Osteoblast (primary cell): ENCODE results near the gene KRTAP5-5. TPM values are rescaled to one million over a fixed set of nuclear protein-coding genes. Genes with fewer than 3 reads are reported as not detected.
"Not testable (repeated sequence)": the region's sequence is repeated elsewhere in the genome, so short reads cannot be mapped to it uniquely, and the experiment has no call there.

Source experiments
- DNase-seq: peaks from one replicate; pipeline ENCODE4 v3.0.0; 2011; ENCODE audit warnings: low spot score, mixed read lengths; ENCODE audit not compliant: insufficient read length; ENCODE audit errors: missing footprints
- H2AFZ ChIP-seq: 2 replicates; pipeline ENCODE4 v1.6.0; 2011; ENCODE audit warnings: mild to moderate bottlenecking, low read length
- H3K27ac ChIP-seq: 2 replicates; pipeline ENCODE4 v1.5.1; 2011; ENCODE audit warnings: mild to moderate bottlenecking, low read depth, low read length, moderate library complexity
- H3K27me3 ChIP-seq: 2 replicates; pipeline ENCODE4 v1.6.0; 2012; ENCODE audit warnings: mild to moderate bottlenecking, control low read depth, inconsistent platforms, low read length, moderate library complexity; ENCODE audit not compliant: insufficient read depth
- H3K36me3 ChIP-seq: 2 replicates; pipeline ENCODE4 v1.5.1; 2011; ENCODE audit warnings: mild to moderate bottlenecking, low read length, control low read depth, moderate library complexity; ENCODE audit not compliant: insufficient read depth
- H3K4me1 ChIP-seq: 2 replicates; pipeline ENCODE4 v1.5.1; 2011; ENCODE audit warnings: mild to moderate bottlenecking, low read length, control low read depth, moderate library complexity; ENCODE audit not compliant: insufficient read depth
- H3K4me2 ChIP-seq: 2 replicates; pipeline ENCODE4 v1.6.0; 2011; ENCODE audit warnings: mild to moderate bottlenecking, low read length; ENCODE audit not compliant: insufficient read depth
- H3K4me3 ChIP-seq: fragments of 200-600 bp; sonication (generic); 3 replicates; pipeline ENCODE4 v1.5.1; 2012; ENCODE audit warnings: mild to moderate bottlenecking, low read length, inconsistent platforms; ENCODE audit not compliant: insufficient read depth
- H3K79me2 ChIP-seq: 2 replicates; pipeline ENCODE4 v1.6.0; 2012; ENCODE audit warnings: mild to moderate bottlenecking, low read length, control low read depth, inconsistent platforms; ENCODE audit not compliant: insufficient read depth
- H3K9me3 ChIP-seq: 2 replicates; pipeline ENCODE4 v1.5.1; 2011; ENCODE audit warnings: low read depth, low read length, control low read depth
- H4K20me1 ChIP-seq: 2 replicates; pipeline ENCODE4 v1.6.0; 2012; ENCODE audit warnings: mild to moderate bottlenecking, low read length, control low read depth; ENCODE audit not compliant: insufficient read depth
- total RNA-seq: library from RNA; depleted of rRNA; stranded (reverse); fragments of >200 nt; gene quantifications from 2 replicates; pipeline ENCODE4 v1.2.3, GENCODE V29; 2012
- TF ChIP-seq, protein P1 (sequence below): IDR thresholded peaks from 2 replicates; pipeline ENCODE4 v1.5.1; 2011; ENCODE audit warnings: mild to moderate bottlenecking, low read depth, low read length, moderate library complexity; ENCODE audit errors: extremely low read depth

The KRTAP5-5 gene
- total RNA-seq, 1 donor, result not detected

DNA sequence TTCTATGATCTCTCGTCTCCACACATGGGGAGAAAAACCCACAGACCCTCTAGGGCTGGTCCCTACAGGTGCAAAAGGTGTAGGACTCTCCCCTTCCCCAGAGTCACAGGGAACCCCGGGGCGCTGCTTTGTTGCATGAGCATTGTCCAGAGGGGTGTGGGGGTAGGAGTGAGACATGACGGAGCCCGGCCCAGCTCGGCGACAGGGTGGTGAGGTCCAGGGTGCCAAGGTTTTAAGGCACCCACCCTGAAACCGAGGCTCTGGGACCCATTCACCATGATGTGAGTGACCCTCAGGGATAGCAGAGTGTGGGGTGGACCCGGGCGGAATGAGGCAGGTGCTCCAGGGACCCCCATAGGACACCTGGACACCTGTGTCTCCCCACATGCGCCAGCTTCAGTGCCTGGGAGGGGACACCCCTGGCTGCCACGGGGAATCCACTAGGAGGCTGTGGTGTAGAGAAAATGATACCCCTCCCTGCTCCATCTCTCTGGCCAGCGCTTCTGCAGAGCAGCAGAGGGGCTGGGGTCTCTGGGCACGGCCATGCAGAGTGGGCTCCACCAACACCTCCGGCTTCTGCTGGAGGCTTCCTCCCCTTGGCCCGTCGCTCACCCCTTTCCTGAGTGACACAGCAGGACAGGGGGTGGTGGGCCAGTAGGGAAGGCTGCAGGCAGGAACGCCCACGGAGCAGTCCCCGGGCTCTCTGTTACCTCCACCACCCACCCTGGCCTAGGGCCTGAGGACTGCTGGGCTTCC, 15.2 kb downstream of the KRTAP5-5 start:
- Histone ChIP-seq H3K4me2 (no peak overlapping the region), H2AFZ (no peak overlapping the region), H3K27ac (no peak overlapping the region), H4K20me1 (no peaks in the 10 kb centered on the region), H3K9me3 (no peaks in the 10 kb centered on the region), H3K4me1 (no peaks in the 10 kb centered on the region), H3K4me3 (no peak overlapping the region), H3K79me2 (no peaks in the 10 kb centered on the region), H3K27me3 (peaks cover 5% of the 10 kb centered on the region), H3K36me3 (no peaks in the 10 kb centered on the region)
- TF ChIP-seq, protein P1, sequence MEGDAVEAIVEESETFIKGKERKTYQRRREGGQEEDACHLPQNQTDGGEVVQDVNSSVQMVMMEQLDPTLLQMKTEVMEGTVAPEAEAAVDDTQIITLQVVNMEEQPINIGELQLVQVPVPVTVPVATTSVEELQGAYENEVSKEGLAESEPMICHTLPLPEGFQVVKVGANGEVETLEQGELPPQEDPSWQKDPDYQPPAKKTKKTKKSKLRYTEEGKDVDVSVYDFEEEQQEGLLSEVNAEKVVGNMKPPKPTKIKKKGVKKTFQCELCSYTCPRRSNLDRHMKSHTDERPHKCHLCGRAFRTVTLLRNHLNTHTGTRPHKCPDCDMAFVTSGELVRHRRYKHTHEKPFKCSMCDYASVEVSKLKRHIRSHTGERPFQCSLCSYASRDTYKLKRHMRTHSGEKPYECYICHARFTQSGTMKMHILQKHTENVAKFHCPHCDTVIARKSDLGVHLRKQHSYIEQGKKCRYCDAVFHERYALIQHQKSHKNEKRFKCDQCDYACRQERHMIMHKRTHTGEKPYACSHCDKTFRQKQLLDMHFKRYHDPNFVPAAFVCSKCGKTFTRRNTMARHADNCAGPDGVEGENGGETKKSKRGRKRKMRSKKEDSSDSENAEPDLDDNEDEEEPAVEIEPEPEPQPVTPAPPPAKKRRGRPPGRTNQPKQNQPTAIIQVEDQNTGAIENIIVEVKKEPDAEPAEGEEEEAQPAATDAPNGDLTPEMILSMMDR, result no peak
- peak; percentile 46 for DNase-seq

DNA sequence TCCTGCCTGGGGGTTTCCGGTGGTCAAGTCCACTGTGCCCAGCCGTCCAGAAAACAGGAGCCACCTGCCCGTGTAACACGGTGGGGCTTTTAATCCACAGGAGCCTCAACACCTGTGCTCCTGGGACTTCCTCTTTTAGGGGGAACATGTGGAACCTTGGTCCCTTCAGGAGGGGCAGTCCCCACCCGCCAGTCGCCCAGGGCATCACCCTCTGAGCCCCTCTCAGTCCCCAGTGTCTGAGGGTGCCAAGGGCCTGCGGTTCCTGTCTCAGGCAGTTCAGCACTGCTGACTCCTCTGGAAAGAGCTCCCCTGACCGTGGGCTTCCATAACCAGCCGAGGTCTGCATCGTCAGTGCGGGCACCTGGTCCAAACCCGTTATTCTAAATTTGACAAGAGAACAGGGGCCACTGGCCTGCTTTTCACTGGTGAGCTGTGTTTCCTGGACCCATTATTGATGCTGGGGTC, 15.8 kb downstream of the KRTAP5-5 start:
- H3K4me3 ChIP-seq, result no peak overlapping the region
- no peaks in the 10 kb centered on the region for H3K79me2 ChIP-seq
- TF ChIP-seq, protein P1, result no peak
- H3K27ac ChIP-seq, result no peak overlapping the region
- peak; percentile 84 for DNase-seq
- no peaks in the 10 kb centered on the region for H4K20me1 ChIP-seq
- peaks cover 3% of the 10 kb centered on the region for H3K27me3 ChIP-seq
- no peaks in the 10 kb centered on the region for H3K4me1 ChIP-seq
- H3K9me3 ChIP-seq, result no peaks in the 10 kb centered on the region
- H3K4me2 ChIP-seq, result no peak overlapping the region
- H3K36me3 ChIP-seq, result no peaks in the 10 kb centered on the region
- no peak overlapping the region for H2AFZ ChIP-seq

DNA sequence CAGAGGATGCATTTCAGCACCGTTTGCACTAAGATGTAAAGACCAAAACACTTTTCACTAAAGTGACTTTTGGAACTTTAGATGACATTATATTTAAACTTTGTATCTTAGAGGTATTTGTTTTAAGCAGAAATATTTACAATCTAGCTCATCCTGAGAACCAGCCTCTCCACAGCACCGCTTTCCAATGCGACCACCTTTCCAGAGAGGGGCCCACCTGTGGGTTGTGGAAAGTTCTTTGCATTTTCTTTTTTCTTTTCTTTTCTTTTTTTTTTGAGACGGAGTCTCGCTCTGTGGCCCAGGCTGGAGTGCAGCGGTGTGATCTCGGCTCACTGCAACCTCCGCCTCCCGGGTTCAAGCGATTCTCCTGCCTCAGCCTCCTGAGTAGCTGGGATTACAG, 17.0 kb downstream of the KRTAP5-5 start:
- not testable (repeated sequence) for H3K27ac ChIP-seq, H3K79me2 ChIP-seq, H3K36me3 ChIP-seq, H3K4me3 ChIP-seq, H3K4me1 ChIP-seq, H3K4me2 ChIP-seq, H3K9me3 ChIP-seq, H2AFZ ChIP-seq, H4K20me1 ChIP-seq, H3K27me3 ChIP-seq
- DNase-seq, result peak; percentile 59

DNA sequence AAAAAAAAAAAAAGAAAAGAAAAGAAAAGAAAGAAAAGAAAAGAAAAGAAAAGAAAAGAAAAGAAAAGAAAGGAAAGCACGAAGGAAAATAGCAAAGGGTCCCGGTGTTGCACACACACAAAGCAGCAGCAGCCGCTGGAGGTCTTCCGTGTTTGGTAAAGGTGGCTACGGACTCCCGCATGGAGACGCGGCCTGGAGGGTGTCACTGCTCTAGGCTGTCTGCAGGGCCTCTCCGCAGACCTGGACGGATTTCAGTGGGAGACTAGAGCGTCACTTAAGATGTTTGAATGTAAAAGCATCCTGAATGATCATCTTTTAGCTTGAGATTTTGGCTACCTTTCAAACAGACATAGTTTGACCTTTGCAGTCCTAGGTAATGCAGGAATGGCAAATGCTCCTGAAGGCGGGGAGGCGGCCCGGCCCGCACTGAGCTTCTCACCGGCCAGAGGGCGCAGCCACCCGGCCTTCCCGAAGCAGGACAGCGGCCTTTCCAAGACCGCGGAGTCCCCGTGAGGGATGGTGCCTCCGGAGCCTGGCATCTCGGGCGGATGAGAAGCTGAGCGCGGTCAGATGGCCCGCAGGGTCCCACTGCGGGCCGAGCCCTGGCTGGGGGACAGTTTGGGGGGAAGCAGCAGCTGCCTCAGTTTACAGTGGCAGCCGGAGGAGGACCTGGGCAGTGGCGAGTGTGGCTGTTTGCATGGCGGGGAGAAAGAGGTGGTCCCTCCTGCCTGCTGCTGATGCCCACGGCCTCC, 18.5 kb downstream of the KRTAP5-5 start:
- Histone ChIP-seq H3K4me3 (no peak overlapping the region), H3K79me2 (no peaks in the 10 kb centered on the region), H4K20me1 (no peaks in the 10 kb centered on the region), H3K27me3 (peaks cover 18% of the 10 kb centered on the region), H3K4me2 (no peak overlapping the region), H3K4me1 (no peaks in the 10 kb centered on the region), H2AFZ (no peak overlapping the region), H3K27ac (no peak overlapping the region), H3K9me3 (no peaks in the 10 kb centered on the region), H3K36me3 (no peaks in the 10 kb centered on the region)
- peak; percentile 73 for DNase-seq
- TF ChIP-seq, protein P1, result no peak
